Stimulated activated CD8-positive, alpha-beta memory T cell treated with anti-CD3 and anti-CD28 coated beads, Interleukin-4, amount 100 ng/mL, for 24 hours (primary cell): Measurements from ENCODE around the gene SPAG5.

ENCODE experiments used
- DNase-seq: peaks from one replicate; pipeline ENCODE4 v3.0.0-alpha.2; 2020; ENCODE audit warnings: low read depth

Gene SPAG5

GRCh38 chr17:28598799-28599310 lies at the start of gene SPAG5:
Gene SPAG5, minus strand, starts transcription at chr17:28599025. Its CDS starts 79 bp downstream, at chr17:28598946.
- DNase-seq, result peak; percentile 86

DNA sequence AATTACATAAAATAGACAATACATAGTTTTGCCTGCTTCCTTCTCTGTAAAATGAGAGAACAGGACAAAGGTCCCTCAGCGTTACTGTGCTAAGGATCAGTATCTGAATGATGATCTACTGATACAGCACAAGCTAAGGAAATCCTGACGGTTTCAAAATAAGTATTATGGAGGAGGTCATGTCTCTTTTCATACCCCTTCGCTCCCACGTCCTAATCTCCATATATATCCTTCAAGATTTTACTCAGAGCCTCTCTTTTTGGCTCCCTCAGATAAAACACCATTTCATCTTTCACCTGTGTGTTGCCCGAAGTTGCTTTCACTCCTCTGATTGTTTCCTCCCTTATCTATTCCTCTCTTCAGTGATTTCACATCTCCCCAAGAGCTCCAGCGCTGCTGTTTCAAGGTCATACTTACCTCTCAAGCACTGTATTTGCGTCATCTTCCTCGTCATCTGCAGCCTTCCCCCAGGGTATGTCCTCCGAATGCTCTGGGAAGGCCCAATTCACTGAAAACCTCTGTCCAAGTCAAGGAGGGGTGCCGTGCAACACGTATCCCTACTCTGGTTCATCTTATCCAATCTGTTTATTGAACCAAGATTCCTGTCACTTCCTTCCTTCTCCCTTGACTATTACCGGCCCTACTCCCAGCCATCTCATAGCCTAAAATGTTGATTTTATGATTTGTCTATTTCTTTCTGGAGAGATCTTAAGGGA lies 47.4 kb upstream of the SPAG5 start:
- DNase-seq, result no peak

DNA sequence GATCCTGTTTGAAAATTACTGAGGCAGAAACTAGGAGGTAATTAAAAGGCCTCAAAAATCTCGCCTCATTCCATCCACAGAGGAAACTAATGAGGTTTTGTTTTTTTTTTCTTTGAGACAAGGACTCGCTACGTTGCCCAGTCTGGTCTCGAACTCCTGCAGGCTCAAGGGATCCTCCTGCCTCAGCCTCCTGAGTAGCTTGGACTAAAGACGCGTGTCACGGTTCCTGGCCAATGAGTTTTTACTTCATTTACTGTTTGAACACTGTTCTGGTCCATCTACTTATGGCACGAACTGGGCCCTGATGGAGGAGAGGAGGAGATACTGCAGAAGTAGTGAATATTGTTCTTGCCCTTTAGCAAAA lies 46.7 kb upstream of the SPAG5 start:
- DNase-seq, result no peak

GRCh38 chr17:28644787-28645575 lies 46.2 kb upstream of the SPAG5 start, which contains the start of gene BLTP2:
Gene BLTP2, minus strand, starts transcription at chr17:28645158. Its CDS starts 102 bp downstream, at chr17:28645056.
- DNase-seq, result peak; percentile 94

GRCh38 chr17:28643983-28644786 lies 45.4 kb upstream of the SPAG5 start:
- no peak for DNase-seq

- no peak for DNase-seq
Observed at GRCh38 chr17:28641579-28641978, 42.8 kb upstream of the SPAG5 start.

GRCh38 chr17:28635506-28635905 lies 36.7 kb upstream of the SPAG5 start:
- DNase-seq, result no peak

DNA sequence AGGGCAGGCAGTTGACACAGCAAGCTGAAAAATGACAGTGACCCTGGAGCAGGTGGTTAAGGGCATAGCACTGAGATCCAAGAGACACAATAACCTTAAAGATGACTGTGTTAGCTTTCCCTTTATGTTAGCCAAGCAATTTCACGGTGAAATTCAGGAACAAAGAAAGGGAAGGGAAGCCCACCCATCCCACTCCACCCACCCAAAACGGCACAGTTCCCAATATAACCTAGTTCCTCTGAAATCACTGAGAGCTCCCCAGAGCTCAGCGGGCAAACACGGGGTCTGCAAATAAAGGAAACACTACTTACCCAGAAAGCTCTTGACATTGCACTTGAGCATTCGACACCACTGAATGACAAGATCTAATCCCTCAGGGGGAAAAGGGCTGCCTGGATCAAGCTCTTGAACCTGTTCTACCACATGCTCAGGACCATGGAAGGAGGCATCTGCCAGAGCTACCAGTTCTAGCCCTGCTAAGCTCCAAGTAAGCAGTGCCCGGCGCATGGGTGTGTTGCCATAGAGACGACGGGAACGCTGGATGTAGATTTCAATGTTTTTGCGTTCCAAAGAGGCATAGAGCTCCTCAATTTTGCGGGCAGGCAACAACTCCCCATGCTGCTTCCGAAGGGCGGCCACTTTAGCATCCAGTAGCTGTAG lies 35.5 kb upstream of the SPAG5 start:
- no peak for DNase-seq

DNA sequence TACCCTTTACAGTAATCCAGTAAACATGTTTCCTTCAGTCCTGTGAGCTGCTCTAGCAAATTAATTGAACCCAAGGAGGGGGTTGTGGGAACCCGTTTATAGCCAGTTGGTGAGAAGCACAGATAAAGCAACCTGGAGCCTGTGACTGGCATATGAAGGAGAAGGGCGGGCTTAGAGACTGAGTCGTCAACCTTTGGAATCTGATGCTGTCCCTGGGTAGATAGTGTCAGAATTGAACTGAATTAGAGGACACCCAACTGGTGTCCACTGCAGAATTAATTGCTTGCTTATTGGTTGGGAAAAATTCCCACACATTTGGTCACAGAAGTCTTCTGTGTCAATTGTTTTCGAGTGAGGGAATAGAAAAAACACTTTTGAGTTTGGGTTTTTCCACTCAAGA lies 28.0 kb upstream of the SPAG5 start:
- no peak for DNase-seq

DNA sequence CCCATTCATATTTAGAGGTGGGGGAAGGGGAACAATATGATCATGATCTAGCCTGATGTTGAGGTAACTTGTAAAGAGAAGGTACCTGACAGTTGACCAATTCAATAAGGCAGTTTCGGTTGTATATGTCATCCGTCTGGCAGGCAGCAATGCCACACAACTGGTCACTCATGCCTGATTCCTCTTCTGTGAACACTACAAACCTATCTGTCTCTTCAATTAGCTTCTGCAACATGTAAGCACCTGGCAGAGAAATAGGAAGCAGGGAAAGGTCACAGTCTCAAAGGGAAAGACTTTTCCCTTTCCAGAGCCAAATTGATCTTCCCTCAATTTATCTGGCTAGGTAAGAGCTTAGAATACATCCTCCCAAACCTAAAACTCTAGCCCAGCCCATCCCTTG lies 25.3 kb upstream of the SPAG5 start:
- no peak for DNase-seq

- DNase-seq, result no peak
Observed at GRCh38 chr17:28623696-28624095, 24.9 kb upstream of the SPAG5 start.

GRCh38 chr17:28622186-28622585 lies 23.4 kb upstream of the SPAG5 start:
- DNase-seq, result no peak

DNA sequence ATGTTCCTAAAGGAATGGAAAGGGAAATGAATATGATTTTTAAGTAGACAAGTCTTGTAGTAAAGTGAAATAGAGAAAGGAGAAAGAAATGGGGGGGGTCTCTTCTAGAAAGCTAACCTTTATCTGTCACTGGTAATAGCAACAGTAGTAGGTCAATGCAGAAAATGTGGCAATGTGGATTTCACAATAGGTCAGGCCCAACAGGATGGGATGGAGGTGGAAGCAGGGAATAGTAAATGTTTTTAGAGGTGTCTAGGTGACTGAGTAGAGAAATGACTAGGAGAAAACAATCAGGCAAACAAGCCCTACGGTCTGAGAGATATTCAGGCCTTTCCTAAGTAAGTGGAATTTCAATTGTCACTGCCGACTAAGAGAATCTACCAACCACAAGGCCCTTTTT lies 21.2 kb upstream of the SPAG5 start:
- no peak for DNase-seq

DNA sequence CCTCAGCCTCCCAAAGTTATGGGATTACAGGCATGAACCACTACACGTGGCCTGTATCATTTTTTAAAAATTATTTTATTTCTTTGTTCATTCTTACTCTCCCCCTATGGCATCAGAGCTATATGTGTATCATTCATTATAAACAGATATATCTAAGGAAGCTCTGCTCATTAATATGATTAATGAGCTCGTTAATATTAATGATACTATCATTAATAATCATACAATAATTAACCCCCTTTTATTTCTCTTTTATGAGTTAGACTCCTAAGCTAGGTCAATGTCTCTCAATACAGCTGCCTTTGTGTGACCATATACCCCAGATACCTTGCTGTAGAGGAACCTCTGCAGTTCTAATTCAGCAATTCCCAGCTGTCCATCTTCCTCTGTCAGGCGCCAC lies 19.6 kb upstream of the SPAG5 start:
- no peak for DNase-seq

DNA sequence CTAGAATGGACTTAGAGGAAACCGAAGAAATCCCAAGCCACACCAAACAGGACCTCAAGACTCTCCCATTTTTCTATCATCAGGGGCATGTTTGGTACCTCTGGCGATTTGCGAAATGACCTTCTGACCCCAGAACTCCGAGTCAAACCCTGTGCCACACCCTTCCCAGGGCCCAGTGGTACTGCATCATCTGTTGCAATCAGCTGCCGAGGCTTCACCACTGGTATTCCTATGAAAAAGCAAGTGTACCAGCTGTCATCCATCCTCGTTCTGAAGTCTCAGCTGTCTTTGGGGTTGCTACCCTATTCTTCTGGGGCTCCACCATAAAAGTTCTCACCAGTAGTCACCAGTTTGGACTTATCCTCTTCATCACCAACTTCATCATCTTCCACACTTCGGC lies 17.5 kb upstream of the SPAG5 start:
- no peak for DNase-seq

DNA sequence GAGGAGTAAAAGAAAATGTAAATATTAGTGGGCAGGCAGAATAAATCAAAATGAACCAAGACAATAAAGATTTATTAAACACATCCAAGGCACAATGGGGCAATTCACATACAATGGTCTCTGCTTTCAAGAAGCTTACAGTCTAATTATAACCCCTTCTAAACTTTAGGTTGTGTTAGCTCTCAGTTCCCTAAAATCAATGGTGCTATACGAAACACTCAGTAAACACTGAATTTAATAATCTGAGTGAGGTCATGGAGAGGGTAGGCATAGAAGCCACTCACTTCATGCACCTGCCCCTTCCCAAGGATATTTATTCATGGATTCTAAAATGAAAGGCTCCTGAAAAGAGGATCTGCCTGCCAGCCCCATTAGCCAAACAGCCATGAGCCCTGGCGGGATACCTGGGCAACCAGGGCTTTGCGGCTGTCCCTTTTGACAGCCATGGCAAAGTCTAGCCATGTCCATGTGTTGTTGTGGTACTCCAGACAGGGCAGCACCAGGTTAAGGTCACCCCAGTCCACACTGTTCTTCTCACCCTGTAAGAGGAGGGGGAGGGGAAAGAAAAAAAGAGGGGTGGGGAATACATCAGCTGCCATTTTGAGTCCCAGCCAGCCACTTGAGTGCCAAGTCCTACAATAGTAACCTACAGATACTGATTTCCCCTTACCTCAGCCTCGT lies 16.6 kb upstream of the SPAG5 start:
- no peak for DNase-seq

- no peak for DNase-seq
Observed at GRCh38 chr17:28613931-28614381, 15.1 kb upstream of the SPAG5 start, which contains the start of gene RSKR. Gene RSKR, minus strand, starts transcription at chr17:28614185. Its CDS starts 24 bp downstream, at chr17:28614161.

- no peak for DNase-seq
Observed at GRCh38 chr17:28612936-28613872, 14.4 kb upstream of the SPAG5 start.

DNA sequence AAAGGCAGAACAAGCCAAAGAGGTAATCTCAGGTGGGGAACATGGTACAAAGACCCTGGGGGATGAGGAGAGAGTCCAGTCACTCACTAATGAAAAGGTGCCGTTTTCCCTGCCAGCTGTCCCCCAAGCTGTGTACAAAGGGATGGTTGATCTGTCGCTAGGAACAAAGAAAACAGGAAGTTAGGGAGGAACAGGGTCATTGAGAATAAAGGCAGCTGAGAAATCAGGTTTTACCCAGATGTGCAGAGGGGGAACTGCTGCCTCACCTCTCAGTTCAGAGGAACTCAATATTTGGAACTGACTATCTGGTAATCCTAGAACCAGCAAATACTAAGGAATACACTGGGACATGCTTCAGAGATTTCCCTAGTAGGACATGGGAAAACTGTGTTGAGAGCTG lies 13.7 kb upstream of the SPAG5 start:
- no peak for DNase-seq

DNA sequence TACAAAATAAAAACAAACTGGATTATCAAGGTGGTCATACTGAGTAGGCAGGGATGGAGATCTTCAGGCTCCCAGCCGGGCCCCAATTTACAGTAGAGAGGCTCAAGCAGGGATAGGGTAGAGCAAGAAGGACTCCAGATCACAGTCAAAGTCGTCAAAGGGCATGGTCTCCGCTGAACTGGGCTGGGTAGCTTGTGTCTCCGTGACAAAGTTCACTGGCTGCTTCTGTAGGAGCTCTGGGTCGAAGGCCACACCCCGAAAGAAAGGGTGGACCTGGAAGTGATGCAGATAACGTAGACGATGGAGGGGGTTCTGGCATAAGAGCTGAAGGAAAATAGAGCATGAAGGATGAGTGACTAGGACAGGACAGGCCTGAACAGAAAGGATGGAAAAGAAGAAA lies 11.6 kb upstream of the SPAG5 start:
- DNase-seq, result no peak
